CD4-positive, alpha-beta memory T cell (primary cell): ENCODE measurements around the gene GPATCH8. TPM values are rescaled to one million over a fixed set of nuclear protein-coding genes. Genes with fewer than 3 reads are reported as not detected.

Source experiments
- CTCF ChIA-PET: fragments of 350-600 bp; sonication (Branson Sonifier 250); formaldehyde crosslinking; loops from one replicate; lab custom pipeline; 2021; ENCODE audit warnings: inconsistent platforms; ENCODE audit not compliant: partially characterized antibody; lab: Charles Lee
- POLR2A ChIA-PET: fragments of 350-600 bp; sonication (Branson Sonifier 250); formaldehyde crosslinking; loops from one replicate; lab custom pipeline; 2021; ENCODE audit not compliant: partially characterized antibody; lab: Charles Lee
- DNase-seq, 5 donors: peaks; one replicate each; pipeline versions ENCODE4 v3.0.0 to v3.0.0-alpha.2; 2020 to 2022; ENCODE audit warnings: mixed read lengths in 1 of 5
- H3K27ac ChIP-seq: one replicate; pipeline ENCODE4 v1.7.0; 2013; ENCODE audit warnings: low read depth, low read length
- H3K27me3 ChIP-seq: 2 replicates; pipeline ENCODE4 v1.7.0; 2013; ENCODE audit warnings: mild to moderate bottlenecking, low read length, moderate library complexity; ENCODE audit not compliant: insufficient read depth
- H3K36me3 ChIP-seq: 2 replicates; pipeline ENCODE4 v1.7.0; 2013; ENCODE audit warnings: mild to moderate bottlenecking, low read length, moderate library complexity; ENCODE audit not compliant: insufficient read depth
- H3K4me1 ChIP-seq: 2 replicates; pipeline ENCODE4 v1.7.0; 2013; ENCODE audit warnings: mild to moderate bottlenecking, low read length, moderate library complexity; ENCODE audit not compliant: insufficient read depth
- H3K4me3 ChIP-seq, 2 donors: one replicate each; pipeline ENCODE4 v1.7.0; 2013; ENCODE audit warnings: low read length in 2 of 2, mild to moderate bottlenecking in 1 of 2
- H3K9me3 ChIP-seq, 2 donors: one replicate each; pipeline ENCODE4 v1.7.0; 2013; ENCODE audit warnings: low read length in 2 of 2, control low read depth in 1 of 2; ENCODE audit not compliant: control insufficient read depth in 1 of 2
- H3K27ac Mint-ChIP-seq, 7 donors: one replicate each; pipeline ENCODE4 v1.8.0; 2020 to 2021; ENCODE audit warnings: mixed read lengths in 7 of 7, mild to moderate bottlenecking in 6 of 7, inconsistent platforms in 3 of 7, moderate library complexity in 3 of 7
- H3K27me3 Mint-ChIP-seq, 2 donors: one replicate each; pipeline ENCODE4 v1.8.0; 2020 to 2021; ENCODE audit warnings: mixed read lengths in 2 of 2
- H3K36me3 Mint-ChIP-seq, 2 donors: one replicate each; pipeline ENCODE4 v1.8.0; 2020 to 2021; ENCODE audit warnings: mixed read lengths in 2 of 2, inconsistent platforms in 1 of 2, mild to moderate bottlenecking in 1 of 2
- H3K4me1 Mint-ChIP-seq, 4 donors: one replicate each; pipeline ENCODE4 v1.8.0; 2020 to 2021; ENCODE audit warnings: mixed read lengths in 4 of 4, mild to moderate bottlenecking in 1 of 4
- H3K4me3 Mint-ChIP-seq, 8 donors: one replicate each; pipeline ENCODE4 v1.8.0; 2020 to 2021; ENCODE audit warnings: mixed read lengths in 8 of 8, mild to moderate bottlenecking in 7 of 8, moderate library complexity in 6 of 8, inconsistent platforms in 3 of 8
- H3K9me3 Mint-ChIP-seq, 8 donors: one replicate each; pipeline ENCODE4 v1.8.0; 2020 to 2021; ENCODE audit warnings: mixed read lengths in 8 of 8, mild to moderate bottlenecking in 5 of 8, inconsistent platforms in 3 of 8, moderate library complexity in 1 of 8
- intact Hi-C: fragments of 100-400 bp; cut with micrococcal nuclease; formaldehyde crosslinking; loops from one replicate; pipeline ENCODE4 v1.15.1; 2023
- polyA plus RNA-seq, 2 donors: library from polyadenylated mRNA; unstranded; fragments of 300-500 nt; fragmentation: Illumina TruSeq; gene quantifications; one replicate each; pipeline ENCODE4 v1.2.3, GENCODE V29; 2021
- total RNA-seq, 2 experiments: library from RNA; stranded (reverse); gene quantifications; one replicate each; pipeline ENCODE4 v1.2.3, GENCODE V29; 2021

GPATCH8 gene
- total and polyA plus RNA-seq, 4 experiments from 2014 or later: 12.9 to 75.8 (median 70.2) TPM

DNA sequence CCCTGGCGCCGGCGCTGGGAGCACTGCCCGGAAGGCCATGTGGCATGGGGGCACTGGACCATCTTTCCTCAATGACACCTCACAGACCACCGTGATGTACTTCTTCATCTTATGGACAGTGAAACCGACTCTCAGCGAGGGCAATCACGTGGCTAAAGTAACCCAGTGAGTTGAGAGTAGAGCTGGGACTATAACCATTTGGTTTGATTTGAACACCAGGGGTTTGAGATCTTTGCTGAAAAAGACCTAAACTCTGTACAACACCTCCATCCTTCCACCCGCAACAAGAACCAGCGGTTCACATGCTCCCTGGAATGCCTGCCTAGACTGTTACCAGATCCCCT, 117.1 kb downstream of the GPATCH8 start:
- H3K27me3 Mint-ChIP-seq: peaks cover 15 to 17% of the 10 kb centered on the region in 2 donors
- peak overlapping the region; percentile 51 to 88 (median 76) for H3K4me3 Mint-ChIP-seq
- intact Hi-C loops: no loop called here
- no peak for DNase-seq
- Histone ChIP-seq H3K9me3 (no peaks in the 10 kb centered on the region), H3K27ac (no peak overlapping the region), H3K27me3 (no peaks in the 10 kb centered on the region), H3K36me3 (no peaks in the 10 kb centered on the region), H3K4me1 (peaks cover 19% of the 10 kb centered on the region), H3K4me3 (peak overlapping the region in 1 of 2 donors; percentile 58)
- POLR2A ChIA-PET: interaction anchor here (0.9 kb wide), 1 partner anchor 118 kb away, joined by 4 read pairs; no protein-coding TSS in a partner anchor
- CTCF ChIA-PET: no interaction called here
- H3K9me3 Mint-ChIP-seq: peaks cover 0 to 2% (median 0%) of the 10 kb centered on the region in 8 donors
- peak overlapping the region in 3 of 7 donors; percentile 35 to 60 (median 47) for H3K27ac Mint-ChIP-seq
- peaks cover 4 to 17% (median 14%) of the 10 kb centered on the region in 4 donors for H3K4me1 Mint-ChIP-seq
- H3K36me3 Mint-ChIP-seq: no peaks in the 10 kb centered on the region

DNA sequence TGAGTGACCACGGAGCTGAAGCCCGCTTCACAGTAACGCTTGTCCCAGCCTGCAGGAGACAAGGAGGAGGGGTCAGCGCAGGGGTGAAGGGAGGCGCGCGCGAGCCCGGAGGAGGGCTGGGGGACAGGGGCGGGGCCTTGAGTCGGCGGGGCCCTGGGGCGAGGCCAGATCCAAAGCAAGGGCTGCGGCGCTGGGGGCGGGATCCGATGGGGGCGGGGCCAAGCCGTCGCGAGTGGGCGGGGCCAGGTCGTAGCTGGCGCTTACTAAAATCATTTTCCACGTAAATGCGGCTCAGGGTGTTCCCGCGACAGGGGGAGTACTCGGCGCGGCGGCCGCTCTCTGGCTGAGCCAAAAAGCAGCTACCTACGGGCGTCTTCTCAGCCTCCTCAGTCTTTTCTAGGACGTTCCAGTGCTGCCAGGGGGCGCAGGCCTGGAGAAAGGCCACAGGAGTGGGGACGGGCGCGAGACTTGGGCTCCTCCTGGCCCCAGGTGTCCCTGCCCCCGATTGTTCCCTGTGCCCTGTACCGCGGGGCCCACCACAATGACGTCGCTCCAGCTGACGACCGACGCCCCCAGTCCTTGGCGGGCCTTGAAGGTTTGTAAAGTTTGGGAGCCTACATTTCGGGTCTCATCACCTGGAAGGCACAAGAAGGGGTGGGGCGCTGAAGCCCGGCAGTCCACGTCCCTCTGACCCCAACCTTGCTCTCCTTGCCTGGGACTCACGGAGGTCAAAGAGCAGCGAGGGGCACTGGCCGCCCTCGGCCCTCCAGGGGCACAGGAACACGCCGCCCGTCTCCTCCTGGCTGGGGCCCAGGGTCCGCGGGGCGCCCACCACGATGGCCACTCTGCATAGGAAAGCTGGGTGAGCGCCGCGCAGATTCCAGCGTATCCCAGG, 117.7 kb downstream of the GPATCH8 start:
- Histone ChIP-seq H3K4me1 (peaks cover 19% of the 10 kb centered on the region), H3K36me3 (no peaks in the 10 kb centered on the region), H3K9me3 (no peaks in the 10 kb centered on the region), H3K27me3 (no peaks in the 10 kb centered on the region), H3K4me3 (peak overlapping the region; percentile 47 to 58), H3K27ac (no peak overlapping the region)
- Mint-ChIP-seq H3K27ac (peak overlapping the region in 3 of 7 donors; percentile 9 to 35 (median 35)), H3K27me3 (peaks cover 15 to 17% of the 10 kb centered on the region in 2 donors), H3K36me3 (no peaks in the 10 kb centered on the region), H3K4me3 (peak overlapping the region; percentile 73 to 88 (median 77)), H3K4me1 (peaks cover 4 to 17% (median 14%) of the 10 kb centered on the region in 4 donors), H3K9me3 (peaks cover 0 to 2% (median 0%) of the 10 kb centered on the region in 8 donors)
- intact Hi-C loops: no loop called here
- DNase-seq: peak; percentile 71 to 85 (median 76)
- ChIA-PET CTCF (interaction anchor here (0.6 to 1.1 kb wide), 2 partner anchors 9 to 722 kb away, joined by 3 read pairs; no protein-coding TSS in a partner anchor), POLR2A (interaction anchor here (0.7 to 1.2 kb wide), 3 partner anchors 33 to 166 kb away, joined by 3 to 4 read pairs (median 3); no protein-coding TSS in a partner anchor)

DNA sequence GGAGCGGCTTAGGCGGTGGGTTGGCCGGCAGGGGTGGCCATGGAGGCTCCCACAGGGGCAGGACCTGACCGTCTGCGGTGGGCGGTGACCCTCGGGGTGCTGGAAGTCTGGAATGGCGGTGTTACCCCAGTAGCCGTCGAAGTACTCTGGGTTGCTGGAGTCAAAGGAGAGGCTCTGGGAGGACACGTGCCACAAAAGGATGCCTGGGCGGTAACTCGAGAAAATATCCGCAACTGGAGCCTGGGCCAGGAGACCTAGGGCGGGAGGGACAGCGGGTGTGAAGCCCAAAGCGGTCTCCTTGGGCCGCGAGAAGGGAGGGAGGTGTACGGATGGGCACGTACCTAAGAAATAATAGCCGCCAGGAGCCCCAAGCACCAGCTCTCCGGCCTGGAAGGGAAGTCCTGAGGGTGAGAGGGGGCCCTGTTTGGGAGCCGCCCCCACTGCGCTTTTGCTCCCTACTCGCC, 118.4 kb downstream of the GPATCH8 start:
- intact Hi-C loops: no loop called here
- no peaks in the 10 kb centered on the region for H3K36me3 Mint-ChIP-seq
- Histone ChIP-seq H3K4me3 (peak overlapping the region in 1 of 2 donors; percentile 43), H3K36me3 (no peaks in the 10 kb centered on the region), H3K27ac (no peak overlapping the region), H3K9me3 (no peaks in the 10 kb centered on the region), H3K4me1 (peaks cover 17% of the 10 kb centered on the region), H3K27me3 (no peaks in the 10 kb centered on the region)
- peaks cover 4 to 17% (median 14%) of the 10 kb centered on the region in 4 donors for H3K4me1 Mint-ChIP-seq
- ChIA-PET CTCF (interaction anchor here (0.6 to 1.1 kb wide), 2 partner anchors 8 to 722 kb away, joined by 3 read pairs; no protein-coding TSS in a partner anchor), POLR2A (interaction anchor here (1.2 kb wide), 1 partner anchor 165 kb away, joined by 3 read pairs; no protein-coding TSS in a partner anchor)
- peak overlapping the region in 2 of 7 donors; percentile 9 to 83 for H3K27ac Mint-ChIP-seq
- H3K9me3 Mint-ChIP-seq: peaks cover 0 to 1% (median 0%) of the 10 kb centered on the region in 8 donors
- peak overlapping the region; percentile 51 to 88 (median 77) for H3K4me3 Mint-ChIP-seq
- peak in 2 of 5 donors; percentile 10 to 13 for DNase-seq
- H3K27me3 Mint-ChIP-seq: peaks cover 15 to 17% of the 10 kb centered on the region in 2 donors

DNA sequence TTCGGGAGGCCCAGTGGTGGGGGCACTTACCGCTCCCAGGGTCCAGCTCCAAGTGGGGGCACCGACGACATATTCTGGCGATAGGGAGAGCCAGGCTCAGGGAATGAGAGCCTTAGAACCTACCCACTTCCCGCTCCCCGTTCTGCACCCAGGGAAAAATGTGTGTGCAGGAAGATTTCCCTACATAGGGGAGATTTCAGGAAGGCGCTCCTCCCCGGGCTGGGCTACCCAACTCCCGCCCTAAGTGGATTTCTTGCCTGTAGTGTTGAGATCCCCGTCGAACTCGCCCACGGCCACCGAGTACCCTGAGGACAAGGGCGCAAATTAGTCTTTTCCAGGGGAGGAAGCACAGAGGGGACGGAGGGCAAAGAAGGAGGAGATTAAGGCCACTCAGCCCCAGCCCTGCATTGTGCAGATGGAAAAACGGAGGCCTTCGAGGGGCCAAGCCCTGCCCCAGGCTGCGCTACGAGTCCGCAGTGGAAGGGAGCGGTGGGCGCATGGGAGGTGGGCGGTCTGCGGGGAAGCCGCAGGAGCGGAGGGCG, 118.9 kb downstream of the GPATCH8 start:
- ChIA-PET POLR2A (interaction anchor here (1.2 kb wide), 1 partner anchor 164 kb away, joined by 3 read pairs; no protein-coding TSS in a partner anchor), CTCF (interaction anchor here (1.1 kb wide), 1 partner anchor 8 kb away, joined by 3 read pairs; no protein-coding TSS in a partner anchor)
- Histone ChIP-seq H3K27me3 (no peaks in the 10 kb centered on the region), H3K9me3 (no peaks in the 10 kb centered on the region), H3K27ac (no peak overlapping the region), H3K4me3 (no peak overlapping the region), H3K4me1 (peaks cover 16% of the 10 kb centered on the region), H3K36me3 (no peaks in the 10 kb centered on the region)
- Mint-ChIP-seq H3K36me3 (no peaks in the 10 kb centered on the region), H3K27me3 (peaks cover 15 to 17% of the 10 kb centered on the region in 2 donors), H3K4me1 (peaks cover 4 to 17% (median 14%) of the 10 kb centered on the region in 4 donors), H3K27ac (peak overlapping the region in 1 of 7 donors; percentile 83), H3K4me3 (peak overlapping the region in 7 of 8 donors; percentile 39 to 80 (median 52)), H3K9me3 (peaks cover 0 to 1% (median 0%) of the 10 kb centered on the region in 8 donors)
- intact Hi-C loops: no loop called here
- no peak for DNase-seq

DNA sequence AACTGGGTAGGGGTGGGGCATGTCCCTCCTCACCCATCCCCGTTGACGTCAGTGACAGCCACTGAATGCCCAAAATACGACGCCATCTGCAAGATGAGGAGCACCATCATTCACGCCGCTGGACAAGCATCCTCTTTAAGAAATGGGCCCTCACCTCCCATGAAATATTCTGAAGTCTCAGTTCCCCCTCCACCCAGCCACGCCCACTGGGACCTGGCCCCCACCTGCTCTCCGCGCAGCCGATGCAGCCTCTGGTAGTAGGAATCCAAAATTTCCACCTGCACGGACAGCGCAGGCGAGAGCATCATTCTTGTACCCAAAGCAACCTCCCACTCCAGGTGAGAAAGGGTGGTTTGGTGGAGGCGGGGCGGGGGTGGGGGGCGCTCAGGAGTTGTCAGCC, 119.3 kb downstream of the GPATCH8 start:
- no peak for DNase-seq
- peaks cover 15 to 17% of the 10 kb centered on the region in 2 donors for H3K27me3 Mint-ChIP-seq
- no peaks in the 10 kb centered on the region for H3K36me3 Mint-ChIP-seq
- no peak overlapping the region for H3K4me3 ChIP-seq
- POLR2A ChIA-PET: no interaction called here
- no peaks in the 10 kb centered on the region for H3K9me3 ChIP-seq
- H3K9me3 Mint-ChIP-seq: peaks cover 0 to 1% (median 0%) of the 10 kb centered on the region in 8 donors
- H3K27ac ChIP-seq: no peak overlapping the region
- peak overlapping the region in 3 of 8 donors; percentile 15 to 29 (median 25) for H3K4me3 Mint-ChIP-seq
- H3K4me1 Mint-ChIP-seq: peaks cover 4 to 17% (median 14%) of the 10 kb centered on the region in 4 donors
- intact Hi-C loops: no loop called here
- H3K36me3 ChIP-seq: no peaks in the 10 kb centered on the region
- peaks cover 16% of the 10 kb centered on the region for H3K4me1 ChIP-seq
- no peaks in the 10 kb centered on the region for H3K27me3 ChIP-seq
- CTCF ChIA-PET: no interaction called here
- H3K27ac Mint-ChIP-seq: peak overlapping the region in 1 of 7 donors; percentile 59

DNA sequence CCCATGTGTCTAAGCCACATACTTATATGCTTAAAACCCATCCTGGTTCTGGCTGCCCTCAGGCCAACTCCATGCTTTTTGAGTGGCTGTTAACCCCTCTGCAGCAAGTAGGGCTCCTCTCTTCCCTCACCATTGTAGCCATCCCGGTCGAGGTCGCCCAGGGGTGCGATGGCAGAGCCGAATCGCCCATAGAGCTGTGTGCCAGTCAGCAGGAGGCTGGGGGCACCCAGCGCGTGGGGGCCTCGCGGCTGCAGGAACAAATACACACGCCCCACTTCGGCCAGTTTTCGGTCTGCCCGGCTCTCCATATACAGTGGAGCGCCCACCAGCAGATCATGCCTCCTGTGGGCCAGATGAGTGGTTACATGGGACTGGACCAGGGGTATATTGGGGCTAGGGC, 119.8 kb downstream of the GPATCH8 start:
- Histone ChIP-seq H3K36me3 (no peaks in the 10 kb centered on the region), H3K4me1 (peaks cover 16% of the 10 kb centered on the region), H3K27me3 (no peaks in the 10 kb centered on the region), H3K27ac (no peak overlapping the region), H3K4me3 (no peak overlapping the region), H3K9me3 (no peaks in the 10 kb centered on the region)
- ChIA-PET POLR2A (no interaction called here), CTCF (no interaction called here)
- DNase-seq: no peak
- peaks cover 15 to 21% of the 10 kb centered on the region in 2 donors for H3K27me3 Mint-ChIP-seq
- peak overlapping the region in 2 of 8 donors; percentile 25 to 29 for H3K4me3 Mint-ChIP-seq
- no peaks in the 10 kb centered on the region for H3K36me3 Mint-ChIP-seq
- peak overlapping the region in 1 of 7 donors; percentile 48 for H3K27ac Mint-ChIP-seq
- H3K4me1 Mint-ChIP-seq: peaks cover 4 to 17% (median 14%) of the 10 kb centered on the region in 4 donors
- H3K9me3 Mint-ChIP-seq: peaks cover 0 to 1% (median 0%) of the 10 kb centered on the region in 8 donors
- intact Hi-C loops: no loop called here
